Measurements from ENCODE around the gene FLOT2.
"Not testable (repeated sequence)": the region's sequence is repeated elsewhere in the genome, so short reads cannot be mapped to it uniquely, and the experiment has no call there.

The FLOT2 gene, protein sequence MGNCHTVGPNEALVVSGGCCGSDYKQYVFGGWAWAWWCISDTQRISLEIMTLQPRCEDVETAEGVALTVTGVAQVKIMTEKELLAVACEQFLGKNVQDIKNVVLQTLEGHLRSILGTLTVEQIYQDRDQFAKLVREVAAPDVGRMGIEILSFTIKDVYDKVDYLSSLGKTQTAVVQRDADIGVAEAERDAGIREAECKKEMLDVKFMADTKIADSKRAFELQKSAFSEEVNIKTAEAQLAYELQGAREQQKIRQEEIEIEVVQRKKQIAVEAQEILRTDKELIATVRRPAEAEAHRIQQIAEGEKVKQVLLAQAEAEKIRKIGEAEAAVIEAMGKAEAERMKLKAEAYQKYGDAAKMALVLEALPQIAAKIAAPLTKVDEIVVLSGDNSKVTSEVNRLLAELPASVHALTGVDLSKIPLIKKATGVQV

DNA sequence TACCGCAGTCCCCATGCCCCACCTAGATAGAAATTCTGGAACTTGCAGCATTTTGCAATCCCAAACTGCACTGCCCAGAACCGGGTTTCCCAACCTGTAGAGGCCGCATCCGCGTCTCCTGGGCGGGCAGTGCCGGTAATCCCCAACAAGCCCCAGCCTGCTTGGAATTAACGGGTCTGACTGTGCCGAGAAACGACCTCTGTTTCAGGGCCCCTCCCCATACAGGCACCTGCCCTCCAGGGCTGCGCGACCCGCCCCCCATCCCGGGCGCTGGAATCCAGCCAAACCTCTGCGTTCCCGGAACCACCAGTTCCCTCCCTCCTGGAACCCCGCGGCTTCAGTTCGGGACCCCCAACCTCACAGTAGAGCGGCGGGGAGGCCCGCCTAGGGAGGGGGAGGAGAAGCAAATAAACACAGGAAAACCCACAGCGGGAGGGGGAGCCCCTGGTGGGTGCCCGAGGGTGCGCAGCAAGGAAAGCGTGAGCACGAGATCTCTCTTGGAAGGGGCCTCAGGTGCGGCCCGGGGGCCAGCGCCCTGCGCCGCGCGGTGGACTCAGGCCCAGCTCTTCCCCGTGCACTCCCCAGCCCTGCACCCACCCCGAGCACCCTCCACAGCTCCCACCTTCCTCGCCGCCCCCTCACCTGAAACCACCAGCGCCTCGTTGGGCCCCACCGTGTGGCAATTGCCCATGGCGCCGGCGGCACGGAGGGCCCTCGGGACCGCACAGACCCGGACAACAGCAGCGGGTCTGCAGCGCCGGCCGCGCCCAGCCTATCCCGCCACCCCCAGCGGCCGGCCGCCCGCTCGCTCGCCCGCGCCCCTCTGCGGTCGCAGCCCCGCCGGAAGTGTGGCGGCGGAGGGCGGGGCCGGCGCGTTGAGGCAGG lies at the start of gene FLOT2:
TSS of gene FLOT2 (minus strand) at position 850 of the 885 bp plus-strand sequence. CDS start at position 691, 159 bp downstream.
- peak; percentile 76 for DNase-seq

DNA sequence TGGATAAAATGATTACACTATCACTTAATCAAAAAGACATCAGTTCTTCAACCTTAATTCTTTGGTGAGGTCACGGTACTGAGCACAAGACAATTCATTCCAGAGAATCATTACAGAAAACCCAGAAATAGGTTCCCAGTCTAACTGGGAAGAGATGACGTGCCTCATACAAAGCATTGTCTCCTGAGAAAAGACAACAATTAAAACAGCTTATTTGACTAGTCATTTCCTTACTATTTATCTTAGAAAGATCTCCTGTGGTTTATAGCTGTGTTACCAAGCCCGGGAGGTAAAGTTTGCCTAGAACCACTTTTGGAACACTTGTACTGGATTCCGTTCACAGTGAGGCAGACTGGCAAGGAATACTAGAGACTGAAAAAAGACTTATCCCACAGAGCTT lies 48.7 kb upstream of the FLOT2 start:
- no peak for DNase-seq

DNA sequence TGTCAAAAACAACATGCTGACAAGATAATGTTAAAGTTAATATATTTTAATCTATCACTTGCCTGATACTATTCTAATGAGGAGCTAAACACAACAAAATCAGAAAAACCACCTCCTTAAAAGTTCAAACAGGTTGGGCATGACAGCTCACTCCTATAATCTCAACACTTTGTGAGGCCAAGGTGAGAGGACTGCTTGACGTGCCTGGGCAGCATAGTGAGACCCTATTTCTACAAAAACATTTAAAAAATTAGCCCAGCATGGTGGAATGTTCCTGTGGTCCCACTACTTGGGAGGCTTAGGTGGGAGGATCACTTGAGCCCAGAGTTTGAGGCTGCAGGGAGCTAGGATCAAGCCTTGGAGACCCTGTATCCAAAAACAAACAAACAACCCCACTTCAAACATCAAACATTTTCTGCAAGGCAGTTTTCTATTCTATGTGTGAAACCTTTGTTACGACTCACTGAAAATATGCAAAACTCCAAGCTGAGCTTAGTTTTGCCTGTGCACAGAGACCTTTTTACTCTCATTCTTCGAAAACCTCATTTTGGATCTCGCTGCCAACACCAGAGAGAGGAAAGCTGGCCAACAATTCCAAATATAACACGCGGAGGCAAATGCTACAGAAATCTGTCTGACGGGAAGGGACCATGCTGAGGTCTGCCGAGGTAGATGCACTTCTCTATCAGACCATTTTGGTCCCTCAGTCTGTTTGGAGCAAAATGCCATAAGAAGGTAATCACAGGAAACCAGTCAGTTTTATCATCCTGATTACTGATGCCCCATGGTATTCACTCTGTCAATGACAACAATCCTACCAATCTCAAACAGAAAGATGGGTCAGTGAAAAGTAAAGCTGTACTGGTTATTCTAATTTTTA lies 47.6 kb upstream of the FLOT2 start:
- no peak for DNase-seq

DNA sequence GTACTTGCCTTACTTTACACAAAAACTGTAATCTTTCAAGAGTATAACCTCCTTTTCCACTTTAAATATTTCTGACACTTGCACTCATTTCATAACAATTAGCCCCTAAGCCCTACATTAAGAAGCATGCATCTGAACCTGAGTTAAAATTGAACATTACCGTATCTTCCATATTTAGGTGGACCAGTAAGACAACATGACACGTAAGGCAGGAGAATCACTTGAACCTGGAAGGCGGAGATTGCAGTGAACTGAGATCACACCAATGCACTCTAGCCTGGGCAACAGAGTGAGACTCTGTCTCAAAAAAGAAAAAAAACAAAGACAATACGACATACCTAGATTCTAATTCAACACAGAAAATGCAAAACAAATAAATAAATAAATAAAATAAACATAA lies 46.8 kb upstream of the FLOT2 start:
- DNase-seq, result no peak

DNA sequence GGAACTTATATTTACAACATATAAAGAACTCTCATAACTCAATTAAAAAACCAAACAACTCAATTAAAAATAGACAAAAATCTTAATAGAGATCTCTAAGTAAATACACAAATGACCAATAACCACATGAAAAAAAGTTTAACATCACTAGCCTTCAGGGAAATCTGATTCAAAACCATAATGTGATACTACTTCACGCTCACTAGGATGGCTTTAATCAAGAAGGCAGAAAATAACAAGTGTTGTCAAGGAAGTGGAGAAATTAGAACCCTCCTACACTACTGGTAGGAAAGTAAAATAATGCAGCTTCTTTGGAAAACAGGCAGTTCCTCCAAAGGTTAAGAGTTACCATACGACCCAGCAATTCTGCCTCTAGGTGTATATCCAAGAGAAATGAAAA lies 45.4 kb upstream of the FLOT2 start:
- no peak for DNase-seq

DNA sequence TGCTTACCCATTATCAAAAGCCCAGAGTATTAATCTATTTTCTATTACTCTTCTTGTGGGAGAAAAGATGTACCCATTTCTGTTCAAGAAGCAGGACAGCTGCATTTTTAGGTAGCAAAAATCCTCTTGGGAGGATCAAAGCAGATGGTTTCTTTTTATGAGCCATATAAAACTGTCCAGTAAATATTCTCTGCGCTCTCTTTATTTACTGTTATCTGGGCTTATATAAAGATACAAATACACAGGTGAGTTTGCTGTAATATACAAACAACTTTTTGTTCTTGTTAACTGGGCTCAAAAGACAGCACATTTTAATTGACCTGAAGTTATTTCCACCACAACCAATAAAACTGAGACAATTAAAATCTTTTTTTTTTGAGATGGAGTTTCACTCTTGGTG lies 43.7 kb upstream of the FLOT2 start:
- no peak for DNase-seq

DNA sequence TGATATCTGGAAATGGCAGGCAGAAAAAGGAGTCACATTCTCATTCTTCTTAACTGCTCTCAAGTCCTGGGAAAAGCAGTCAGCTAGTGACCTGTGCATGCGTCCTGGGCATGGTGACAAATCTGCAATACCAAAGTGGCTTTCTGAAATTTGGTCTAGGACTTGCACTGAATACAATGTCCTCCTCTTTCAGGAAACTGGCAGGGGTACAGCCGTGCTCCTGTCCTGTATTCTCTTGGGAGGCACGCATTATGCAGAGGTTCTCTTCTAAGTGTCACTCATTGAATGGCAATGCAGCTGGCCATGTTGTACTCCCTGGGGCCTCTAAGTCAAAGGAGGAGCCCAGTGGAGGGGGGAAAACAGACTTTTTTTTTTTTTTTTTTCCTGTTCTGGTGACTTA lies 43.1 kb upstream of the FLOT2 start:
- no peak for DNase-seq

DNA sequence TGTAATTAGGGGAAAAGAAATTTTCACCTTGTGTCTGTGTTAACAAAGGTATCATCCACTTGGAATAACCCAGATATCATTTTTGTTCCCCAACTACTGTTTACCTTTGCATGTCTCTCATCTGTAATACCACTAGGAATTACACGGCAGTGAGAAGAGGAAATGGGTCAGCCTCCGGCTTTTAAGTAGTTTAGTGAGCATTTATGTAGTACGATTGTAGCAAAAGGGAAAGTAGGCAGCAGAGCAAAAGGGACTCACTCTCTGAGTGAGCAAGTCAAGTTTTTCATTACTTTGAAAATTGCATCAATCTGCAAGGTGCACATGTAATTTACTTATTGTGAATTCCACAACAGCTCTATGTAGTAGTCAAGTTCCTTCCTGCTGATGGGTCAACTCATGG lies 42.6 kb upstream of the FLOT2 start:
- no peak for DNase-seq

DNA sequence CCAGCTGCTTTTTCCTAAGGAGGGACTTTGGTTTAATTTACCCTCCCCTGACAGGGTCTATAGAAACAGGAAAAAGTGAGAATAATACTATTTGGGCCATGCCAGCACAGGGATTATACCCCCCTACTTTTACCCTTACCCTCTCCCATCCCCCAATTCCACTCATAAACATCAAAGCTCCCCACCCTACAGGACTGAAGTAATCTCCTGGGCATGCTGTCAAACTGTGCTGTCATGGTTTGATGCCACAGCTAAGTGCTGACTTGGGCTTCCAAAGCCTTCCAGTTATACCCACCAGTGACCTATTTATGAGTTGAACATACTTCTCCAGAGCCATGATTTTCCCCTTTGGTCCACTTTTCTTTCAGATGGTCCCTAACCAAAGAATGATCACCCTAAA lies 41.0 kb upstream of the FLOT2 start:
- DNase-seq, result no peak

DNA sequence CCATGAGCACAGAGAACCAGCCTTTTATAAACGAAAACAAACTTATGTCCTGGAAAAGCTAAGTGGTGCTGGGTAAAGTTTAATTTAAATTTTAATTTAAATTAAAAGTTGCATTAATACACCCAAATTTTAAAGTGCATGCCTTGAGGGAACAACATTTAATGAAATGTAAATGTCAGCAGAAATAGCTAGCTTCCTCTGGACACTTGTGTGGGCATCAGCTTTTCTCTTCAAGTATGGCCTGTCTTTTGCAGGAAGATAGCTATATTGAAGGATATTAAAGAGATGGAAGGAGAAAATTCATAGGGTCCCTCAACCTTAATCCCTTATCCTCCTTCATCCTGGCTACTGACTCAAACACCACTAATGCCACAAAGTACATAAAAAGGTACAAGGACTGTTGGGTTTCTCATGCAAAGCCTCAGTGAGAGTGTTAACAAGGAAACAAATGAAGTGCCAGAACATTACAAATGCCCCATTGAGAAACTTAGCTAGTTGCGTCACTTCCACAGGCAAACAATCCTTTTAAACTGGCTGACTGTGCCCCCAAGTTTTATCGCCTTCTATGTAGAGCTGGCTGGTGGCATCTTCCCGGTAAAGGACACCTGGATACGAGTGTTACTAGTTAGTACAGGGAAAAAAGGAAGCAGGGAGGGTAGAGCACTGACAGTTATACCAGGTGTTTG lies 39.7 kb upstream of the FLOT2 start:
- no peak for DNase-seq

DNA sequence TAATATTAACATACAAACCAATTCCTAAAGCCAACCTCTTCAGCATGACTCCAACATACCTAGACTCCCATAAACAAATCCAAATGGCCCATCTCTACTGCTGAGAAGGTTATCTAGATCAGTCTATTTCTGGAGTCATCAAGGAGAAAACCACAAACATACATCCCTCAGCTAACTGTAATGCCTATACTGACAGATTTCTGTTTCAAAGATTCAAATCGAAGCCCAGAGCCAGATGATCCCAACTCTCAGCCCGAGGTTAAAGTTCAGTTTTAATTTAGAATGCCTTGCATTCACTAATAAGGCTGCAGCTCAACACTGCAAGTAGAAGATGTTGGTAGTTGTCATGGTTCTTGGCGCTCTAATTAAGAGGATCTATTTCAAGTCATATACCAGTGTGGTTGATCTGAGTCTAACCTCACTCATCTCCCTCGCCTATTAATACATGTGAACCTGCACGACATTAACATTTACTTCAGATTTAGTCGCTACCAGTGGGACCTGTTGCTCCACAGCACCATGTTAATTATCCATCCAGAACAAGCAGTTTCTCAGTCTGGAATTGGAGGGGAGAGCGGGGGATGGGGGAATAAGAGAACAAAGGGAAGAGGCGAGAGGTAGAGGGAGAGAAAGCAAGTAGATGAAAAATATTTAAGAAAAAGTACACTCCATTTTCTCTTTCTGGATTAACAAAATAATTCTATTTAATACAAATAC lies 38.4 kb upstream of the FLOT2 start:
- no peak for DNase-seq

DNA sequence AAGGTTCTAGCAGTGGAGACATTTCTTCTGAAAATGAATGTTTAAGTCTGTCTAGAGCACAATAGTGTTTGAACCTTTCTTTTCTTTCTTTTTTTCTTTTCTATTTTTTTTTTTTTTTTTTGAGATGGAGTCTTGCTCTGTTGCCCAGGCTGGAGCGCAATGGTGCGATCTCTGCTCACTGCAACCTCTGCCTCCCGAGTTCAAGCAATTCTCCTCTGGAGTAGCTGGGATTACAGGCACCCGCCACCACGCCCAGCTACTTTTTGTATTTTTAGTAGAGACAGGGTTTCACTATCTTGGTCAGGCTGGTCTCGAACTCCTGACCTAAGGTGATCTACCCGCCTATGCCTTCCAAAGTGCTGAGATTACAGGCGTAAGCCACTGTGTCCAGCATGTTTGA lies 37.0 kb upstream of the FLOT2 start:
- not testable (repeated sequence) for DNase-seq

DNA sequence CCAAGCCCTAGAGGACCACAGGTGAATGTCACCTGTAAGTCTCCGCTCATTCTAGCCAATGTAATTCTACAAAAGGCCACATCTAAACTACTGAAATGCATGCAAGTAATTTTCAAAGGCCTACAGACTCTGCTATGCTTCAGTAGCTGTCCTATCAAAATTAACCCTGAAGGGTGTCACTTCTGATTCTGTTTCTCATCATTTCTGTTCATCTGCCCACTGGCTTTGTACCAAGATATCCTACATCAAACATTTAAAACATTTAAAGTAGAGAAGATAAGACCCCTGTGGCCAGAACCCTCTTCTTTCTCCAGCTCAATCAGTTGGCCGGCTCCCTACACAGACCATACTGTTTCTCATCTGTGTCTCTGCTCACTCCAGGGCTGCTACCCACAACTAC lies 32.3 kb upstream of the FLOT2 start:
- DNase-seq, result no peak

DNA sequence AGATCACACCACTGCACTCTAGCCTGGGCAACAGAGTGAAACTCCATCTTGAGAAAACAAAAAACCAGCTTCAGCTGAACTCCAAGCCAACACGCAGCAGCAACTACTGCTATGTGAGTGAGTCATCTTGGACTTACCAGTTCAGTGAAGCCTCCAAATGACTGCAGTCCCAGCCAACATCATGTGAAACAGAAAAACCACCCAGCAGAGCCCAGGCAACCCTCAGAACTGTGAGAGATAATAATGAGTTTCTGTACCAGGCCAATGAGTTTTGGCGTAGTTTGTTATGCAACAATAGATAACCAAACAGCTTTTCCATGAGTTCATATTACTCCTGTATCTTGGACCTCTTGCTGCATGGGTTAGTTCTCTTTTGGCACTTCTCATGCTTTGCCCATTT lies 30.5 kb upstream of the FLOT2 start:
- DNase-seq, result peak; percentile 51

DNA sequence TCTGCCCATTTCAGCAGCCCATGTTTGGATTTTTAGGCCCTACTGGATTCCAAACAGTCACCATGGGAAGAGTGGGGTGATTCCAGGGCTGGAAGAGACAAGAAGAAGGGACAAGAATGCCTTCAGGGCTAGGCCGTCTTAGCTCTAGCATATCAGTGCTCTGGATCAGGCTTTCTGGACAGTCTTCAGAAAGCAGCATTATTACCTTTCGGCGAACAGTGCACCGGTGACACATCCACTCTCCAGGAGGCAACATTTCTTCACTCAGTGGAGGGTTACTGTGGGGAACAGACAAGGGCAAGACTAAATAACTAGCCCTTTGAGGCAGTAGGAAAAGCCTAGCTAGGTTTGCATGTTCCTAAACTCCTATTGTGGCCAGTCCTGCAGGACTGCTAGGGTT lies 29.3 kb upstream of the FLOT2 start:
- no peak for DNase-seq

DNA sequence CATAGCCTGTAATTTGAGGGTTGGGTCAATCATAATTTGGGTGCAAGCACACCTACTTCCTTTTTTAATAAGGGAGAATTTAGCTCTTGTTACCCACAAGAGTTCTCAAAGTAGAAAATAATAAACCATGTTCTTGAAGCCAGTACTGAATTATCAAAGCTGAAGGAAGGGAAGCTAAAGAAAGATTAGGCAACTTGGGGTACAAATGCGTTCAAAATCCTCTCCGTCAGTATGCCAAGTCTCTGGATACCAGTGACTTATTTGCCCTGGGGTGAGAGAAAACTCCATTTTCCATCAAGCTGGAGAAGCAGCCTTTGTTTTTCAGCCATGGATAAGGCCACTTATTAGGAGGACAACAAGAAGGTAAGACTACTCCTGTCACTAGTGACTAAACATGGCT lies 28.8 kb upstream of the FLOT2 start:
- no peak for DNase-seq

DNA sequence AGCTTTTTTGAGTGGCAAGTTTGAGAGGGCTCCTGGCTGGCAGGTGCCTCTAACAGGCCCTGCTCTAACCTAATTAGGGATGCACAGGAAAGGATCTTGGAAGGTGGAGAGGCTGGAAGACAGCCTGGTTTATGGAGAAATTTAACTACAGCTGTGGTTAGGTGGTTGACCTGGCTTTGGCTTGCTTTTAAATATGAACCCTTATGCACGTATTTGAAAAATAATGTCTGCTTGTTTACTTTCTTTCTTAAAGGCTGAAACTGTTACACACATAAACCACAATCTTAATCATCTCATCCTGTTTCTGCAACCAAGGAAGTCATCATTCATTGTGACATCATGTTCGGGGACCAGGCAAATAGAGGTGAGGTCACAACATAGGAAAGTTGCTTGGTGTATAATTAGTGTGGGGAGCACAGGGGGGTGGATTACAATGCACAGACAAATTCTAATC lies 28.4 kb upstream of the FLOT2 start:
- no peak for DNase-seq

DNA sequence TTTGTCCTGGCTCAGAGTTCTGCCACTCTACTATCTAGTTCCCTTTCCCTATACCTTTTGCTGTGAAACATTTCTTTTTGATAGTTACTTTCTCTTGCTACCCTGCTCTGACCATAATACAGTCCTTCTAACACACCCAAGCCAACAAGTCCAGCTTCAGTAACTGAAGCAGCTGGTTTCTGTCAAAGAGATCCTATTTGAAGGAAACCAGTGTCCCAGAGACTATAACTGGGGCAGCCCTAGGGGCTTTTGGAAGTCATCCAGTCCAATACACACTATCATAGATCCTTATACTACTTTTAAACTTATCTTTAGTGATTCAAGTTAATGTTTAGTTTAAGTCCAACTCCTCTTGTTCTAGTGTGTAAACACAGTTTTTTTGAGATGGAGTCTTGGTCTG lies 22.7 kb upstream of the FLOT2 start:
- DNase-seq, result no peak

DNA sequence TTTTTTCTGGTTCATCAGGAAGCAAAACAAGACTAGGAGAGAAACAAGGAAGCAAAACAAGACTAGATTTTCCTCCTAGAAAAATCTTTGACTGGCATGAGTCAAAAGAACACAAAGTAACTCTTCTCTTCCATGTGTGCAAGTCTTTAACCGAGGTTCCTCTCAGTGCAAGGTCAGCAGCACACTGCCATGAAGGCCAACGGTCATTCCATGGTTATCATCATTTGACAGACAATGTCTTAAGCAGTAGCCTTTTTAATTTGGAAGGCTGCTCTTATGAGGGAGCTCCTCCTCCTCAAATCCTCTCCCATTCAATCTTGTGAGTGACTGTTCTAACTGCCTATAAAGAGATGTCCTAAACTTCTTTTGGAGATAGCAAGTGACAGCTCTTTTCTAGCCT lies 20.8 kb upstream of the FLOT2 start:
- DNase-seq, result no peak

DNA sequence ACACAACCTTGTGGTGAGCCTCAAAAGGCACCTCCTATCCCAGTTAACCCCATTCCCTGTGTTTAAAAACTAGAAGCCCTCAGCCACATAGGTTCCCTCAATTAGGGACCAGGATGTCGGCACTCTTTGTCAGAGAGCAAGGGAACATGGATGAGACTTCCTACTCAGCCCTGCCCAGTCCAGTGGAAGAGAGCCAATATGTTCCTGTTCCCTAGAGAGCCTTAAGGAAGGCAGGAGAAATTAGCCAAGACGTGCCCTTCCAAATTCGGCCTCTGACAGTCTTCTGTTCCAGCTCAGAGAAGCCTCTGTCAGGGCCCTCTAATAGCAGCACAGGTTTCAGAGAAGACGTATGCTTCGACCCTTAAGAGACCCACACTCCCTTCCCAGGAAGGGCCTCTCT lies 19.9 kb upstream of the FLOT2 start:
- no peak for DNase-seq

DNA sequence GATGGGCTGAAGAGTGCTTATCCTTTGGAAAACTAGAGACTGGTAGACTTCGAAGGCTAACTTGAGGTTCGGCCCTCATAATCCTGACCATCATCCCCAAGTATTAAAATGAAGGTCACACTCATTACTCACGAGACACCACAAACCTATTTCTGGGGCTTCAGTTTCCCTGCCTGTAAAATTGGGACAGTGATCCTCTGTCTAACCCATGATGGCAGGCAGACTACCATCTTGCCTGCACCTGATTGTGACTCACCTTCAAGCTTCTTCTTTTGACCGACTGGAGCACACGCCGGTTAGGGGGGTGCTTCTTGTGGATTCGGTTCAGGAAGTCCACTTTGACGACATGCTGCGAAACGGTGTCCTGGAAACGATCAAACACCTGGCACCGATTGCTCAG lies 19.5 kb upstream of the FLOT2 start:
- no peak for DNase-seq

All from stimulated activated CD8-positive, alpha-beta memory T cell treated with anti-CD3 and anti-CD28 coated beads, Interleukin-4, amount 100 ng/mL, for 48 hours (primary cell).